Measurements from ENCODE around the gene SH3PXD2A.

The SH3PXD2A gene

DNA sequence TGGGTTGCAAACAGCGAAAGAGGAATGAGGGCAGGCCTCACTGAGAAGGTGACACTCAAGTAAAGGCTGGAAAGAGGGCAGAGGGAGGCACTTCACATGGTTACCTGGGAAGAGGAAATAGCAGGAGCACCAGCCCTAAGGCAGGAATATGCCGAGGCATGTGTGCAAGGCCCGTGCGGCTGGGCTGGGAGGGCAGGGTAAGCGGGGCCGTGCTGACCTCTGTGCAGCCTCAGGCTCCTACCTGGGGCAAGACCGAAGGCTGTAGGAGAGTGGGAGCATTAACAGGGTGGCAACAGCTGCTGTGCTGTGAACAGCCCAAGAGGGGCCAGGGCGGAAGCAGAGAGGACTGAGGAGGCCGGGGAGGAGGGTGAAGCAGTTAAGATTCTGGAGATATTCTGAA is 24.0 kb upstream of the SH3PXD2A start:
- DNase-seq (ENCODE audit: low spot score) = no peak

DNA sequence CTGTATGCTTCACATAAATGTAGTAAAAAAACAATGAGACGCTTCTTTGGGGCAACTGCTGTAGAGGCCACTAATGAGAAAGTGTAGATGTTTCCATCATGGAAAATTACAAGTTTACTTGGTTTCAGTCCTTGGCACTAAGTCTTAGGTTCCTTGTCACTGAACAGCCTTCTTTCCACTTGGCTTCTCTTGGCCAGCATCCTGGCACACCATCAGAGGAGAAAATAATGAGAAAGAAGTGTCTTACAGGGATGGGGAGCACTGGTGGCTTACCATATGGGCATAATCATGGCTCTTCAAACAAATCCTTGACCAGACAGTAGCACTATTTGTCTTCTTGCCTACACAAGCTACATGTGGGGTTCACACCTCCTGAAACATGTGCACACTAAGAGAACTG is 22.5 kb upstream of the SH3PXD2A start:
- DNase-seq (ENCODE audit: low spot score) = no peak

DNA sequence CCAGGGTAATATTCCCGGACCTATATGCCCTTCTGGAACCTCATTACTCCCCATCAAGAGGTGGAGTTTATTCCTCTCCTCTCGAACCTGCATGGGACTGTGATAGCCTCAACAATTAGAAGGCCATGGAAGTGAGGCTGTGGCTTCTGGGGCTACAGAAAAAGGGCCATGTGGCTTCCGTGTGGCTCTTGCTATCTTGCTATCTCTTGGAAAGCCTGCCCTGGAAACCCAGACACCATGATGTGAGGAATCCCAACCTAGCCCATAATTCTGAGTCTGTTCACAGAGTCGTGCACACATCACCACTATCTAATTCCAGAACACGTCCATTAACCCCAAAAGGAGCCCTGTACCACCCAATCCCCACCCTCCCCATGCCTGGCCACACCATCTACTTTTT is 20.8 kb upstream of the SH3PXD2A start:
- DNase-seq (ENCODE audit: low spot score) = no peak

DNA sequence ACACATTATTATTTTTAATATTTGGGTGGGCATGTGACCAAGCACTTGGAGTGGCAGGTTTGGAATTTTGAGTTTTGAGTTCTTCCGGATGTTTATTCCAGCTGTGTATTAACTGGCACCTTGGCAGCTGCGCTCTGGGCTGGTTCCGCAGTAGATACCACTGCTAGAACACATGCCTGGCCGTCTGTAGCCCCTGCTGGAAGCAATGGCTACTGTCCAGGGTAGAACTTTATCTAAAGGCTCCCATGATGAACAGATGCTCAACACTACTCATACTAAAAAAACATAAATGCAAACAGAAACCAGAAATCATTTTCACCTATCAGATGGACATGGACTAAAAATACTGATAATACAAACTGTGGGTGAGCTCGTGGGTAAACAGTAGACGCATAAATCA is 19.4 kb upstream of the SH3PXD2A start:
- DNase-seq (ENCODE audit: low spot score) = no peak

DNA sequence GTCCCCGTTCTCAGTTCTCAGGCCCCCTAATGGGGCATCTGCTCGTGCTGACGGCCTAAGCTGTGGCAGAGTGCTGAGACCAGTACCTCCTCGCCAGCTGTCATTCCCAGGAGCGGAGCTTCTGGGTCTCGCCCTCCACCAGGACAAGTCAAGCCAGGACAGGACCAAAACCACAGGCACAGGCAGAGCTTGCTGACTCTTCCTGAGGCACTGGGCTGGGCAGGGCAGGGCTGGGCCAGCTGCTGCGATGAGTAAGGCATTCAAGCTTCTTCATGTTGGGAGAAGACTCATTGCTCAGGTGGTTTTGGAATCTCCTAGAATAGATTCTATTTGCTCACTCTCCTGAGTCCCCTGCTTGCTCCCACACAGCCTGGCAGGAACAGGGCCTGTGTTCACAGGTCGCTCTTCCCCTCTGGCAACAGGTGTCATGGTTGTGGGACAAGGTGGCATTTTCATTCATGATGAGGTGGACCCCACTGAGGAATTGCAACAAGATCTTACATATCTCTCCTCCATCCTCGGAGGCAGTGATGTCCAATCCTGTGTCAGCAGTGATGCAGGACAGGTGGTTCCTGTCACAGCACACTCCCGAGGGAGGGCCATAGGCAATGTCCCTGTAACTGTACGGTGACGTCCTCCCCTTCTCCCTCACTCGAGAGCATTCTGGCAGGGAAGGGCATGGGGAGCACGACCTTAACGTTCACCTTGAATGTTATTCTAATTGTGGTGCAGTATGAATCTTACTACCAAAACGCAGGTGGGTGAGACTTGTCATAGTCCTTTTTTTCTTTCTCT is 17.0 kb upstream of the SH3PXD2A start:
- peak; percentile 77 for DNase-seq (ENCODE audit: low spot score)

DNA sequence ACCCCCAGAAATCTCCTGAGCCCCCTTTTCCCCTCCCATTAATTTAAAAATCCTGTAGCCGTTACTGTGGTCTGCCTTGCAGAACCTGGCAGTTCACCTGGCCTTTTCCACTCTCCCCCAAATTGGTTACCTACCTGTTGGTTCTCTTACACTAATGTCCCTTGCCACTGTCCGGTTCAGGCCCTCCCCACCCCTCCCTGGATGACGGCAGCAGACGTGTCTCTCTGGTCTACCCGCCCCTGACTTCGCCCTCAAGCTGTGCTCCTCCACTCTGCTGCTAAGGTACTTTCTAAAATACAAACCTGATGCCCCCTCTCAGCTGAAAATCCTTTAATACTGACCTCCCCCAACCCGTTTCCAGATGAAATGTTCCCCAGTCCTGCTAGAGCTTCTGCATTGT is 15.6 kb upstream of the SH3PXD2A start:
- DNase-seq (ENCODE audit: low spot score) = no peak

DNA sequence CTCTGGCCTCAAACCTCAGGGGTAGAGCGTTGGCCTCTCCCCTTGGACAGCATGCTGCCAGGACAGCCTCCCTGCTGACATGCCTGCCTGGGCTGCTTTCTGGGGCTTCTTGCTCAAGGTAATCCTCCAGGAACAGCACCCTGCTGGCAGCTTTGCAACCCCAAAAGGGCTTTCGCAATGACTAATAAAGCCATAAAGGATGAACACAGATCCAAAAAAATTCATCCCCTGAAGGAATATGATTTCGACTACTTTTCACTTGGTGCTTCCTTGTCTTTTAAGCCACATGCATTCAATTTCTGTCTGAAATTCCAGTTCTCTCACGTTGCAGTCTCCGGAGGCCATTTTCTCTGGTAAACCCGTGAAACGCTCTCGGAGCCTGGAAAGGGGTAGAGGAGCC is 15.1 kb upstream of the SH3PXD2A start:
- DNase-seq (ENCODE audit: low spot score) = no peak

DNA sequence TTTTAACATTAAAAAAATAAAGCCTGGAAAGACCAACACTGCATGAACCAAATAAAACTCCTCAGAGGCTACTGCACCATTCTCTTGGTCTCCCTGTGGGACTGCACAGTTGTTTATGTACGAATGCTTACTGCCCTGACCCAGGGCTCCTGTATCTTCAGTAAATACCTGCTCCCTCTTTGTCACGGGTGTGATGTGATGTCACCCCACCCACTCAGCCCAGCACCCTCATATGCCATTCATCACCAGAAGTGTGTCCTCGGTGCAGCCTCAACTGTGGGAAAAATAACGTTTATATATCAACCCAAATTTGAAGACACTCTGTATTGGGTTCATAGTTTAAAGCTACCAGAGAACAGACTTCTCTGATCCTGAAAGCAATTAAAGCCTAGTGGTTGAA is 14.0 kb upstream of the SH3PXD2A start:
- no peak for DNase-seq (ENCODE audit: low spot score)

DNA sequence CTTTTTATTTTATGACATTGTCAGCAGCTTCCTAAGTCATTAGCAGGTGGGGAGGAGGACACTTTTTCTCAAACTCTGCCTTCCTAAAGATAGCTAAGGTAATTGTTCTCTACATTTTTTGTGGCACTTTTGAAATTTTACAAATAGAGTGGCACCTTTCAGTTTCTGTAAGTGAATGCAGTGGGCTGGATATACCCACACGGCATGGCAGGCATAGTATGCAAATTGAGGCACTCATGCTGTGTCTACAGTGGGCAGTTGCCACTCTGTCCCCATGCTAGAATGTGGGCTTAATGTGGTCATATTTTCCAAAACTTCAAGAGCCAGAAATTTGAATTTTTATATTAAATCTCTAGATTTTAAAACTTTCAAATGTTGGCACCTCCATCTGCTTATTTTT is 12.8 kb upstream of the SH3PXD2A start:
- no peak for DNase-seq (ENCODE audit: low spot score)

DNA sequence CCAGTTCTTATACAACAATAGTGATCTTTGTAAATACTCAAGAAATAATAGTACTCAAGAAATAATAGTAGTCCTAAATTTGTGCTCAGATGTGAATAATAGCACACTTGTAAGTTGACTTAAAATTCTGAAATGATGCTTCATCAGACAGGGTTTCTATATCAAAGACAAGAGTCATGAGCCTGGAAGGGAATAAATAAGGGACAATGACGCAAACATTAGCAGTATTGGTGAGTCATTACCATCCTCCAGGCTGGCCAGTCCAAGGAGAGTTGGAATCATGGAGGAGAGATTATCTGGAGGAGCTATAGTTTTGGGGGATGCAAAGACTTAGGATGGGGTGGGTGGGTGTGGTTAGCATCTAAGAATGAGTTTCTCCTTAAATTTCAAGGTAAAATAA is 6.1 kb upstream of the SH3PXD2A start:
- DNase-seq (ENCODE audit: low spot score) = no peak

DNA sequence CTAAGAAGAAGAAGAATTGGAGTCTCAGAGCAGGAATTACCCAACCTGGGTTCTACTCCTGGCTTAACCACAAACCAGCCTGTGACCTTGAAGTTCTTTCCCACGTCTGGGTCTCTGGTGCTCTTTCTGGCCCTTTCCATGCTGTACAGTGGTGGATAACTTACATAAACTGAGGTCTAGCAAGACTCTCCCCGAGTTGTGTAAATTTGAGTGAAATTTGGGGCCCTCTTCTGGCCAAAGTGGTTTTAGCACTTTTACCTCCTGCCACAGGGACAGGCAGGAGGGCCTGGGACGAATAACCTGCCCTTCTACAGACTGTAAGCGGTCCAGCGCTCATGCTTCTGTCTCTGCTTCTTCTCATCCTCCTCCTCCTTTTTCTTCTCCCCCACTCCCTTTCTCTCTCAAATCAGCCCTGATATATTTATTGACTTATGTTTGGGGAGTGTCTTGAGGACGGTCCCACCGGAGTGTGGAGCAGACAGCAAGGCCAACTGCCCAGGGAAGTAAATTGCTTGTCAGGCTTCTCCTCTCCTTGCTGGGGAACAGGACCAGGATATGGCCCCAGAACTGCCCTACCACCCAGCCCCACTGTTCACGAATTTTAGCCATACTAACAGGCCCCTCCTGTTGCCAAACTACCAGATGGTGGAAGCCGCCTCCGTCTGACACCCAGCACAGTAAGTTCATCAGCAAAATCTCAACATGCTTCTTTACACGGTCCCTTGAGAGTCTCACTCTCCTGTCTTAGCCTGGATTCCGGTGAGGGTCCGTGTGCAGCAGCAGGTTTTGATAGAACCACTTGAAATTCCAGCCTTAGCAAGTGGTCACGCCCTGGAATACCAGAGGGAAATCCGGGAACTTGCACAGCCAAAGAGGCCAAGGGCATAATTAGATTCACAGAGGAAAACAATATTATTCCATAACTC is 4.0 kb upstream of the SH3PXD2A start:
- DNase-seq (ENCODE audit: low spot score) = peak; percentile 65

DNA sequence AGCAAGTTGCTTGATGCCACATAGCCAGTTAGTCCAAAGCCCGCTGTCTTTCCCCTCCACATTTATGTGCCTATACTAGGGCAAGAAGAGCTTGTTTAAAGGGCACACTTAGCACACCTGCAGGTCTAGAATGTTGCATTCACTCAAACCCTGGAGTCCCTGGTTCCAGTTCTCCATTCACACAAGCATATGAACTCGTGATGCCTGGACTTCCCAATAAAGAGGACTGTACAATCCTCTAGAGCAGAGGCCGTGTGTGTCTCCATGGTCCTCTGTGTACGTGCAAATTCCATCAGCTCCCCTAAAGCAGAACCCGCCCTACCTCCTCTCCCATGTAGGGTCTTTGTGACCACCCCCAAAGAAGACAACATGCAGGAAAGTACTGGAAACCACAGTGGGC is 3.0 kb upstream of the SH3PXD2A start:
- no peak for DNase-seq (ENCODE audit: low spot score)

DNA sequence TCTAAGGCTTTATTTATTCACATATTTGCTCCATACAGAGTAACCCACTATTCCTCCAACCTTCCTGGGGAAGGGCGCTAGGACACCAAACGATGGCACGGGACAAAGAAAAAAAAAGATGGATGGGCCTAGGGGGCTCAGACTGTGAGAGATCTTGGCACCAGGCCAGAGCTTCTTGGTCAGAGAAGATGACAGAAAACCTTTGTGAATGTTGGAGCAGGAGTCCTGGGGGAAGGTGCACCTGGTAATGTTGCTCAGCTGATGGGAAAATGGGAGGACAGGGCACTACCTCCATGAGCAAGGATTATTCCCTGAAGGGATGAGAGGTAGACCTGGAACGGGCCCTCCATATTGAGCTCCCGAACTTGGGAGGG is 1.4 kb upstream of the SH3PXD2A start:
- DNase-seq (ENCODE audit: low spot score) = no peak

DNA sequence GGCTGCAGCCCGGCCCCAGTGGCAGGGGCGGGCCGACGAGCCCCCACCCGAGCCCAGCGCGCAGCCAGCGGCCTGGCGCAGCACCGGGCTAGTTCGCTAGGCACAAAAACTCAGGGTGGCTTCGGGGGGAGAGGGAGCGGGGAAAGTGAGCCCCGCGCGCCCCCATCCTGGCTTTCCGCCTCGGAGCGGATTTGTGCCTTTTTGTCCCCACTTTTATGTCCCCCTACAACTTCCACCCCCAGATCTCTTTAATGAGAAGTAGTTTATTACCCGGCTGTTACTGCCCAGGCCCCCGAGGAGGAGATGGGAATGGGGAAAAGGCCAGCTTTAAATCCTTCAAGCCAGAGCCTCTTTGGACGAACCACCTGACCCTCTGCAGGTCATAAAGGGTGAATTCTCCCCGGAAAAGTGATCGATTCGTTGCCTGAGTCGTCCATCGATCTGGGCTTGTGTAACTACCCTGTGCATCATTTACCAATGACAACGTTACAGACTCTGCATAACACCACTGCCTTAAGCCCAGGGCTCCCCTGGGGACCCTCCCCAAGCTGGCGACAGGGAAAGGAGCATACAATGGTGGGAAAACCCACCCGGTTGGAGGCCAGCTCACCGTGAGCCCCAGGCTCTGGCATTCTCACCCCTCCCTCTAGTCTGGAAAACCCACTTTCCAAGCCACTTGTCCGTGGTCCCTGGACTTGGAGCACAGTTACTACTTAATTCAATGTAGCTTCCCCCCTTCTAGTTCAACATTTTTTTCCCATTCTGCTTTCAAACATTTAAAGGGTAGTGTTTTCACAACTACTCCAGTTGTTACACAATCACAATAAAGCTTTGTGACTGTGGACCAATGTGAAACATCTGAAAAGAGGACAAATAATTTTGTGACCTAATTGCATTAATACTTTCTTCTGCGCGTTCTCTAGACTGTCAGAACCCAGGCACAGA is 748 bp upstream of the SH3PXD2A start:
- DNase-seq (ENCODE audit: low spot score) = no peak

DNA sequence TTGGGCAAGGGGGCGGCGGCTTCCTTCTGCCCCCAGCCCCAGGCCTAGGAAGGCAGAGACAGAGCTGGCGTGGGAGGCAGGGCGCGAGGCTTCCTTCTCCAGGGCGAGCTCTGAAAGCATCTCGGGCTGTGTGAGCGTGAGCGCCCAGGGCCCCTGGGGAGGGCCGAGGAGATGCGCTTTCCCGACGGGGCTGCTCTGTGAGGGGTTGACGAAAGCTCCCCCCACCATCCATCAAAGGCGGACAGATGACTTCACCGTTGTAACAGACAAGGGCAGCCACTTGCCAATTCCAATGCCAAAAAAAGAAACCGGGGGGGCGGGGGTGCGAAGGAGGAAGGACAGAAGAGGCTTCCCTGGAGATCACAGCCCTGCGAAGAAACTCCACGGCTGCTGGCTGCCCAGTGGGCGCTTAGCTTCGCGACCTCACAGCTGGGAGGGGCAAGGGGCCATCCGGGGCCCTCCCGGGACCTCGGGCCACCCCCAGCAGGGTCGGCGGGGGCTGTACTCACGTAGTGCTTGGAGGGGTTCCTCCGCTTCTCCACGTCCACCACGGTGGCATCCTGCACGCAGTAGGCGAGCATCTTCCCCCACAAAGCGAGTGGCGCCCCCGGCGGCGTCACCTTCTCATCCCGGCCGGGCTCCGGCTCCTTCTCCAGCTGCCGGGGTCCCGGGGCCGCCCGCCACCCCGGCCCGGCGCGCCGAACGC is 537 bp downstream of the SH3PXD2A start:
- DNase-seq (ENCODE audit: low spot score) = no peak

DNA sequence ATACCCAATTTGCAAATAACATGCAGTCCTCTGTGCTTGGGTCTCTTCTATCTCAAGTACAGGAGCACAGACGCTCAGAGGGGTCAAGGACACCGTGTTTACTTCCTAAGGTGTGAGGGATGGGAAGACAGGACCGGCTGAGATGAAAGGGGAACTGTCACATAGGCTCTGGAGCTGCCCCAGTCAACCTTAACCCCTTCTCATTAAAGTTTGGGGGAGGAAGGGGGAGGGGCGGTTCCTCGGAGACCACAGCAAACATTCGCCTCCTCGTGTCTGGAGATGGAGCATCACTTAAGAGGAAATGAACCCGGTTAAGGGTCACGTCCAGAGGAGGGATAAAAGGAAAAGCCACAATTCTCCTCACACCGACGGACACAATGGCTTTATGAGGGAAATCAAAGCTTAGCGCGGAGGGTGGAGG is 1.1 kb downstream of the SH3PXD2A start:
- no peak for DNase-seq (ENCODE audit: low spot score)

DNA sequence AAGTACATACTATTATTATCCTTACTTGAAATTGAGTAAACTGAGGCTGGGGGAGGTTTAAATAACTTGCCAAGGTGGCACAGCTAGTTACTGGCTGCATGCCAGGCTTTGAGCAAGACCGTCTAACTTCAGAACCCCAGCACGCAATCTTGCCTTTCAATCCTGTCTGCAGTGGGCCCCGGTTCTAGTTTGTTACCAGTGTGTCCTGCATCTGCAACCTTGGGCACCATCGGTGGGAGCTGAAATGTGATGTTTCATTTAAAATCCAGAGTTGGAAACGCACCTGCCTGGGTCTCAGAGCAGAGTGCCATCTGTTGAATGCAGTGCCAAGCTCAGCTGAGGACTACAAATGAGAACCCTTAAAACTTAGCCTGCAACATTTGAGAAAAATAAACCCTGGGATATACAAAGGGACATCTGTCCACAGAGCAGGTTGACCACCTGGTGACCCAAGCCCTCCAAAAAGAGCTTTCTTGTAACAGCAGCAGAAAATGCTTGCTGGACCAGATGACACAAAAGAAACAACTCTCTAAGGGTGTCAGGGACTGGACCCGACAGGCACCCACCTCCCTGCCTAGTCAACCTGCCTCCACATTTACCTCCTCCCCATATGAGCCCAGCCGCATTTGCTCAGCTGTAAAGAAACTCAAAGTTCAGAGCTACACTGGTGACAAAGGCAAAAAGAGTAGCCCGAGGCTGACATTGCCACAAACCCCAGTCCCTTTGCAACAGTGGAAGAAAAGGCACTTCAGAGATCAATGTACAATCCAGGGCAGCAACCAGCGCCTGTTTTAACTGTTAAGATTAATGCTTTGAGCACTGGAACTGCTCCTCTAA is 1.7 kb downstream of the SH3PXD2A start:
- no peak for DNase-seq (ENCODE audit: low spot score)

DNA sequence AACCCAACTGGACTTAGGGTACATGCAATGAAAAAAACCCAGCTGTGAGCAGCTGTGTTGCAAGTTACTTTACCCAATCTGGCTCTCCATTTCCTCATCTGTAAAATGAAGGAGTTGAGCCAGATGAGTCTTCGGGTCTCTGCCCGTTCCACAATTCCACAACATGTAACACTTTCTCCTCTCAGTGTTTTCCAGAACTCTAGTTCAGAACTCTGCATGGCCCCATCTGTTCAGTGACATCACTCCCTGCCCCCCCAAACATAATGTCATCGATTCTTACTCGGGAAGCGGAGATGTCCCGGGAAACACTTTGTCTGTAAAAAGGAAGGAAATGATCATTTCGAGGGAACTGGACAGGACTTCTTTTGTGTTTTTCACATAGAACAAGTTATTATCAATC is 2.5 kb downstream of the SH3PXD2A start:
- DNase-seq (ENCODE audit: low spot score) = no peak

DNA sequence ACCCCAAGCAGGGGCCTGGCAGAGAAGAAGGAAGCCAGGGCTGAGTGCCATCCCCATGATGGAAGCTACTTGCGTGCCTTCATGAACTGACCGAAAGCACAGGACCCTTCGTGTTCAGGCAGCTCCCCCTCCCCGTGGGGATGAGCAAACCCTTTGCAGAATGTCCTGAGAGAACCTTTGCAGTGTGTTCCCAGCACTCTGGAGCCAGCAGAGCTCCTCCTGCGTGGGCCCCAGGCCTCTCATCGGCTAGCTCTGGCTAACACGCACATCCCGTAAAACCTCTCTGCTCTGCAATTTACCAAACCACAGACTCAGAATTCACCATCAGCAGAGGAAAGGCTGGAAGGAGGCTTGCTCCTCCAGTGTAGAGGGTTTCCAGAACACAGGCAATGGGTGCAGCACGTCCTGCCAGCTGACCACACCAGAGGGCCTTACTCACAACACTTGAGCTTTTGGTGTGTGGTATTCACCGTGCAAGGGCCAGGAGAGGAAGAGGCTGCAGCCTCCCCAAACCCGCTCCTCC is 3.1 kb downstream of the SH3PXD2A start:
- no peak for DNase-seq (ENCODE audit: low spot score)

DNA sequence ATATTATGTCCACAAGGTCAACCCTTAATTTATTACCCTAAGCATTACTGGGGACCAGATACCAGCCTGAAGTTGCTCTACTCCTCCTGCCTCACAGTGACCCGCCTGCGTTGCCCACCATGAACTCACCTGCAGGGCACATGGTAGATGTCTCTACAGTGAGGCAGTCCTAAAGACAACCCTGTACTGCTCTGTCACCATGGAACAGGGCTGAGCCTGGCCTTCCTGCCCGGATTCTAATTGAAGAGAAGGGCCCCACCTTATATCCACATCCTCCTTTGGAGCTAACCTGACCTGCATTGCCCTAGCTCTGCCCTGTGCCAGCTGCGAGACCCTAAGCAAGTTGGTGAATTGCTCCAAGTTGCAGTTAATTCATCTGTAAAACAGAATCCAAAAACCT is 4.1 kb downstream of the SH3PXD2A start:
- no peak for DNase-seq (ENCODE audit: low spot score)

DNA sequence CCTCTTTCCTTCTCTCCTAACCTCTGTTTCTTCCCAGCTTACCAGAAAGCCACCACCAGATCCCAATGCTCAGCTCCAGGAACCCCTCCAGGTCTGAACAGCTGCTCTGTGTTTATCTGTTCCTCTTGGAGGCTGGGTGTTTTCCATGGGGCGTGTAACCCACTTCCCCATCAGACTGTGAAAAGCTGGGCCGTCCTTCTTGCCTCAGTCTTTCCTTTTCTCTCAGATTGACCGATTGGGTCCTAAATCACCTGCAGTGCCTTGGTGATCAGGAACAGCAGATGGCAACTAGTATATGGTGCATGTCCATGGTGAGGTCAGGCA is 4.8 kb downstream of the SH3PXD2A start:
- DNase-seq (ENCODE audit: low spot score) = no peak
